ENCODE data around the gene SORCS1. TPM values are rescaled to one million over a fixed set of nuclear protein-coding genes. Genes with fewer than 3 reads are reported as not detected.

Gene SORCS1
- total RNA-seq, 1 experiment from 2014 or later: 1.7 TPM

DNA sequence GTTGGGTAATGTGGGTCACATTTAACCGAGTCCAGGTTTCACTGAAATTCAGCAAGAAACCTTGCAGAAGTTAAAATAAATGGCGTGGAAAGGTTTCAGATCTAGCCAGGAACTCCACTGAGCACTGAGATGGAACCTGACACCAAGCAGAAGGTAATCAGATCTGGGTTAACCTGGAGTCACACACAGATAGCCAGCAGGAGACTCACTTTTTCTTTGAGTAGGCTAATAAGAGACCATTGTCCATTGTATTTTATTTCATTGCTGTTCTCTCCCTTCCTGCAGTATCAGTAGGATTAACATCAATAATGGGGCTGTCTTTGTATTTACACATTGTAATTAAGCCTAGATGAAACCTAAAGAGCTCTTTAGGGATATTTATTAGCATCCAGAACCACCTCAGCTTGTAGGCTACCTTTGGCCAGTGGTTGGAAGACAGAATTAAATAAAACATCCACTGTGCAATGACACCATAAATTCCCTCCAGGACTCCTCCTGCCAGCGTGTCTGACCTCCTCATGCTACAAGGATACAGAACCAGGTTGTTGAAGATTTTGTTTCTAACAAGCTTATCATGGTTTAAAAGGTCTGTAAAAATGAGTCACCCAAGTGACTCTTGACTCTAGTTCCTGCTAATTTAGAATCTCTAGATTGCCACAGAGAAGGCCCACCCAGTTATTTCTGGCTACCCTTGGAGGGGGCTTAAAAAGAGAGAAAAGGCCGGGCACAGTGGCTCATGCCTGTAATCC lies 151.1 kb downstream of the SORCS1 start:
- Histone ChIP-seq H2BK20ac (ENCODE audit: low read depth, low read length, poor library complexity, severe bottlenecking) (no peak overlapping the region), H4K8ac (replicated peaks; ENCODE audit: insufficient read length, low read depth, low read length) (no peak overlapping the region)
- peaks cover 0 to 3% of the 10 kb centered on the region in 2 experiments; a peak in 1 of 5 replicates for H3K9me3 Mint-ChIP-seq

More for the DNA sequence above, 151.1 kb downstream of the SORCS1 start:
- Histone ChIP-seq H3K4me2 (ENCODE audit: insufficient read depth, insufficient read length, low read length) (no peak overlapping the region), H2AFZ (ENCODE audit: low read length) (no peak overlapping the region), H3K14ac (ENCODE audit: insufficient read depth, low read length) (no peak overlapping the region), H4K91ac (ENCODE audit: insufficient read length, low read depth, low read length) (no peak overlapping the region), H3T11ph (ENCODE audit: low read length) (no peak overlapping the region), H3K79me2 (ENCODE audit: insufficient read depth, low read length) (no peaks in the 10 kb centered on the region), H2BK5ac (ENCODE audit: insufficient read length, low read length) (no peak overlapping the region), H3K4ac (ENCODE audit: low read depth, low read length) (no peak overlapping the region), H2BK120ac (ENCODE audit: low read depth, low read length, poor library complexity, severe bottlenecking) (no peak overlapping the region), H4K5ac (ENCODE audit: insufficient read length, low read depth, low read length) (no peak overlapping the region), H3K79me1 (ENCODE audit: insufficient read depth, low read depth, low read length, poor library complexity, severe bottlenecking) (no peaks in the 10 kb centered on the region), H3K9me3 (ENCODE audit: control insufficient read depth, low read depth, low read length) (no peaks in the 10 kb centered on the region), H3K56ac (ENCODE audit: insufficient read length, low read depth, low read length) (no peak overlapping the region), H2BK12ac (ENCODE audit: insufficient read length, low read depth, low read length) (no peak overlapping the region), H3K9ac (ENCODE audit: extremely low read depth, insufficient read length, low read length) (no peak overlapping the region), H3K27me3 (ENCODE audit: insufficient read depth, low read length) (no peaks in the 10 kb centered on the region), H3K23me2 (ENCODE audit: insufficient read length, low read depth, low read length, poor library complexity, severe bottlenecking) (no peaks in the 10 kb centered on the region), H3K4me1 (ENCODE audit: insufficient read depth, low read length) (peaks cover 2% of the 10 kb centered on the region; the same call in 1 of the 2 replicates), H3K23ac (ENCODE audit: insufficient read length, low read depth, low read length) (no peak overlapping the region), H3K27ac (ENCODE audit: insufficient read length, low read depth, low read length) (no peak overlapping the region), H4K20me1 (ENCODE audit: control insufficient read depth, insufficient read depth, insufficient read length) (no peaks in the 10 kb centered on the region), H2BK15ac (ENCODE audit: low read depth, low read length) (no peak overlapping the region), H2AK5ac (ENCODE audit: insufficient read length, low read length) (no peak overlapping the region), H3K18ac (ENCODE audit: insufficient read length, low read depth, low read length) (no peak overlapping the region)
- no peak for TF ChIP-seq CTCF (conservative IDR thresholded peaks at IDR 0.05)
- no CpG with 5 or more reads among the region's 4 CpGs for WGBS (ENCODE audit: extremely low coverage, insufficient read length, low lambda C conversion rate)
- H3K4me1 Mint-ChIP-seq: peaks cover 25 to 34% of the 10 kb centered on the region in 2 experiments
- H3K27ac Mint-ChIP-seq: no peak overlapping the region
- H3K4me3 Mint-ChIP-seq: no peak overlapping the region
- no peak for DNase-seq
- peaks cover 0 to 2% (median 0%) of the 10 kb centered on the region in 3 experiments; a peak in 2 of 7 replicates for H3K36me3 Mint-ChIP-seq (ENCODE audit: insufficient read depth in 1 of 3, low read depth in 3 of 3)
- H3K27me3 Mint-ChIP-seq (ENCODE audit: low read depth): no peaks in the 10 kb centered on the region

Data from H9 (cell line).